ENCODE data around the gene TBC1D10A.

TBC1D10A gene

GRCh38 chr22:30296324-30296723 lies 30.4 kb downstream of the TBC1D10A start:
- Histone ChIP-seq H4K20me1 (ENCODE audit: insufficient read depth, low read length) (no peaks in the 10 kb centered on the region), H2AFZ (ENCODE audit: low read depth, low read length) (no peak overlapping the region), H3K27ac (ENCODE audit: low read length) (no peak overlapping the region), H3K27me3 (ENCODE audit: low read depth, low read length) (no peaks in the 10 kb centered on the region), H3K36me3 (replicated peaks; ENCODE audit: low read depth, low read length) (no peaks in the 10 kb centered on the region), H3K4me3 (ENCODE audit: low read length) (no peak overlapping the region), H3K9ac (ENCODE audit: low read length) (no peak overlapping the region), H3K9me3 (ENCODE audit: insufficient read depth, low read length) (no peaks in the 10 kb centered on the region), H3K4me2 (ENCODE audit: low read length) (no peak overlapping the region), H3K79me2 (ENCODE audit: low read length) (no peaks in the 10 kb centered on the region), H3K4me1 (ENCODE audit: low read length) (no peaks in the 10 kb centered on the region)
- TF ChIP-seq EZH2phosphoT487 (IDR thresholded peaks at IDR 0.05; ENCODE audit: low read depth): no peak

- Histone ChIP-seq H3K36me3 (replicated peaks; ENCODE audit: low read depth, low read length) (no peaks in the 10 kb centered on the region), H3K27ac (ENCODE audit: low read length) (no peak overlapping the region), H3K4me1 (ENCODE audit: low read length) (no peaks in the 10 kb centered on the region), H3K79me2 (ENCODE audit: low read length) (no peaks in the 10 kb centered on the region), H2AFZ (ENCODE audit: low read depth, low read length) (no peak overlapping the region), H3K4me3 (ENCODE audit: low read length) (no peak overlapping the region), H3K9me3 (ENCODE audit: insufficient read depth, low read length) (no peaks in the 10 kb centered on the region), H4K20me1 (ENCODE audit: insufficient read depth, low read length) (no peaks in the 10 kb centered on the region), H3K4me2 (ENCODE audit: low read length) (no peak overlapping the region), H3K27me3 (ENCODE audit: low read depth, low read length) (no peaks in the 10 kb centered on the region), H3K9ac (ENCODE audit: low read length) (no peak overlapping the region)
- TF ChIP-seq CTCF (IDR thresholded peaks at IDR 0.05; ENCODE audit: low read depth, low read length): no peak
- TF ChIP-seq EZH2phosphoT487 (IDR thresholded peaks at IDR 0.05; ENCODE audit: low read depth): no peak
Observed at GRCh38 chr22:30295576-30295975, 31.2 kb downstream of the TBC1D10A start.

GRCh38 chr22:30294830-30295229 lies 31.9 kb downstream of the TBC1D10A start:
- H3K4me1 ChIP-seq (ENCODE audit: low read length): peaks cover 4% of the 10 kb centered on the region; the same call in 1 of the 2 replicates
- TF ChIP-seq CTCF (IDR thresholded peaks at IDR 0.05; ENCODE audit: low read depth, low read length) (no peak), EZH2phosphoT487 (IDR thresholded peaks at IDR 0.05; ENCODE audit: low read depth) (no peak)
- no peak overlapping the region for H3K4me2 ChIP-seq (ENCODE audit: low read length)
- H3K9me3 ChIP-seq (ENCODE audit: insufficient read depth, low read length): no peaks in the 10 kb centered on the region
- H3K36me3 ChIP-seq (replicated peaks; ENCODE audit: low read depth, low read length): no peaks in the 10 kb centered on the region
- H3K9ac ChIP-seq (ENCODE audit: low read length): no peak overlapping the region
- H3K79me2 ChIP-seq (ENCODE audit: low read length): no peaks in the 10 kb centered on the region
- no peak overlapping the region for H2AFZ ChIP-seq (ENCODE audit: low read depth, low read length)
- no peaks in the 10 kb centered on the region for H3K27me3 ChIP-seq (ENCODE audit: low read depth, low read length)
- H4K20me1 ChIP-seq (ENCODE audit: insufficient read depth, low read length): no peaks in the 10 kb centered on the region
- no peak overlapping the region for H3K4me3 ChIP-seq (ENCODE audit: low read length)
- H3K27ac ChIP-seq (ENCODE audit: low read length): no peak overlapping the region

GRCh38 chr22:30294066-30294465 lies 32.7 kb downstream of the TBC1D10A start:
- H3K9me3 ChIP-seq (ENCODE audit: insufficient read depth, low read length): no peaks in the 10 kb centered on the region
- no peak overlapping the region for H3K4me3 ChIP-seq (ENCODE audit: low read length)
- no peak overlapping the region for H2AFZ ChIP-seq (ENCODE audit: low read depth, low read length)
- no peaks in the 10 kb centered on the region for H3K36me3 ChIP-seq (replicated peaks; ENCODE audit: low read depth, low read length)
- H3K79me2 ChIP-seq (ENCODE audit: low read length): no peaks in the 10 kb centered on the region
- H3K27me3 ChIP-seq (ENCODE audit: low read depth, low read length): no peaks in the 10 kb centered on the region
- H3K4me1 ChIP-seq (ENCODE audit: low read length): peaks cover 5% of the 10 kb centered on the region; the same call in 1 of the 2 replicates
- no peak overlapping the region for H3K27ac ChIP-seq (ENCODE audit: low read length)
- H3K9ac ChIP-seq (ENCODE audit: low read length): no peak overlapping the region
- no peaks in the 10 kb centered on the region for H4K20me1 ChIP-seq (ENCODE audit: insufficient read depth, low read length)
- no peak for TF ChIP-seq CTCF (IDR thresholded peaks at IDR 0.05; ENCODE audit: low read depth, low read length)
- TF ChIP-seq EZH2phosphoT487 (IDR thresholded peaks at IDR 0.05; ENCODE audit: low read depth): no peak
- no peak overlapping the region for H3K4me2 ChIP-seq (ENCODE audit: low read length)

- no peak overlapping the region for H3K27ac ChIP-seq (ENCODE audit: low read length)
- H3K79me2 ChIP-seq (ENCODE audit: low read length): no peaks in the 10 kb centered on the region
- H3K4me3 ChIP-seq (ENCODE audit: low read length): no peak overlapping the region
- no peaks in the 10 kb centered on the region for H3K9me3 ChIP-seq (ENCODE audit: insufficient read depth, low read length)
- peaks cover 13% of the 10 kb centered on the region for H3K4me1 ChIP-seq (ENCODE audit: low read length)
- TF ChIP-seq CTCF (IDR thresholded peaks at IDR 0.05; ENCODE audit: low read depth, low read length) (no peak), EZH2phosphoT487 (IDR thresholded peaks at IDR 0.05; ENCODE audit: low read depth) (no peak)
- H2AFZ ChIP-seq (ENCODE audit: low read depth, low read length): no peak overlapping the region
- no peak overlapping the region for H3K4me2 ChIP-seq (ENCODE audit: low read length)
- H3K9ac ChIP-seq (ENCODE audit: low read length): no peak overlapping the region
- no peaks in the 10 kb centered on the region for H4K20me1 ChIP-seq (ENCODE audit: insufficient read depth, low read length)
- no peaks in the 10 kb centered on the region for H3K27me3 ChIP-seq (ENCODE audit: low read depth, low read length)
- no peaks in the 10 kb centered on the region for H3K36me3 ChIP-seq (replicated peaks; ENCODE audit: low read depth, low read length)
Observed at GRCh38 chr22:30293026-30293425, 33.7 kb downstream of the TBC1D10A start.
